ENCODE data around the gene CD79B.
"Not testable (repeated sequence)": the region's sequence is repeated elsewhere in the genome, so short reads cannot be mapped to it uniquely, and the experiment has no call there.

CD79B gene

GRCh38 chr17:63930951-63931575, 1.1 kb downstream of the CD79B start:
- DNase-seq (ENCODE audit: low spot score): no peak

- no peak for DNase-seq (ENCODE audit: low spot score)
Measured at GRCh38 chr17:63929860-63930766, 2.0 kb downstream of the CD79B start.

- DNase-seq (ENCODE audit: low spot score): no peak
Measured at GRCh38 chr17:63928966-63929695, 3.0 kb downstream of the CD79B start.

GRCh38 chr17:63928172-63928666, 3.9 kb downstream of the CD79B start:
- DNase-seq (ENCODE audit: low spot score): no peak

- DNase-seq (ENCODE audit: low spot score): no peak
Measured at GRCh38 chr17:63927464-63928171, 4.5 kb downstream of the CD79B start.

- DNase-seq (ENCODE audit: low spot score): no peak
Measured at GRCh38 chr17:63926164-63926563, 6.0 kb downstream of the CD79B start.

- no peak for DNase-seq (ENCODE audit: low spot score)
Measured at GRCh38 chr17:63925615-63926014, 6.5 kb downstream of the CD79B start.

- not testable (repeated sequence) for DNase-seq (ENCODE audit: low spot score)
Measured at GRCh38 chr17:63922402-63922801, 9.7 kb downstream of the CD79B start.

GRCh38 chr17:63920779-63921178, 11.4 kb downstream of the CD79B start:
- DNase-seq (ENCODE audit: low spot score): not testable (repeated sequence)

GRCh38 chr17:63920050-63920449, 12.1 kb downstream of the CD79B start:
- DNase-seq (ENCODE audit: low spot score): not testable (repeated sequence)

GRCh38 chr17:63919311-63919723, 12.8 kb downstream of the CD79B start:
- DNase-seq (ENCODE audit: low spot score): peak; percentile 87

GRCh38 chr17:63918789-63919305, 13.3 kb downstream of the CD79B start, which contains the start of gene GH1:
TSS of gene GH1 (minus strand) at chr17:63918839. CDS start at chr17:63918776, 63 bp downstream.
- not testable (repeated sequence) for DNase-seq (ENCODE audit: low spot score)

GRCh38 chr17:63918305-63918704, 13.8 kb downstream of the CD79B start:
- no peak for DNase-seq (ENCODE audit: low spot score)

- no peak for DNase-seq (ENCODE audit: low spot score)
Measured at GRCh38 chr17:63917646-63918045, 14.5 kb downstream of the CD79B start.

GRCh38 chr17:63917206-63917605, 14.9 kb downstream of the CD79B start:
- not testable (repeated sequence) for DNase-seq (ENCODE audit: low spot score)

GRCh38 chr17:63916566-63917185, 15.5 kb downstream of the CD79B start:
- DNase-seq (ENCODE audit: low spot score): no peak

GRCh38 chr17:63915753-63916152, 16.4 kb downstream of the CD79B start:
- DNase-seq (ENCODE audit: low spot score): not testable (repeated sequence)

GRCh38 chr17:63914471-63914870, 17.7 kb downstream of the CD79B start:
- no peak for DNase-seq (ENCODE audit: low spot score)

GRCh38 chr17:63911657-63912100, 20.5 kb downstream of the CD79B start:
- peak; percentile 57 for DNase-seq (ENCODE audit: low spot score)

- DNase-seq (ENCODE audit: low spot score): no peak
Measured at GRCh38 chr17:63911041-63911635, 21.0 kb downstream of the CD79B start, which contains the start of gene CSHL1. TSS of gene CSHL1 (minus strand) at chr17:63911258. CDS start at chr17:63911196, 62 bp downstream.
